ENCODE data around the gene FUT4.

Gene FUT4

DNA sequence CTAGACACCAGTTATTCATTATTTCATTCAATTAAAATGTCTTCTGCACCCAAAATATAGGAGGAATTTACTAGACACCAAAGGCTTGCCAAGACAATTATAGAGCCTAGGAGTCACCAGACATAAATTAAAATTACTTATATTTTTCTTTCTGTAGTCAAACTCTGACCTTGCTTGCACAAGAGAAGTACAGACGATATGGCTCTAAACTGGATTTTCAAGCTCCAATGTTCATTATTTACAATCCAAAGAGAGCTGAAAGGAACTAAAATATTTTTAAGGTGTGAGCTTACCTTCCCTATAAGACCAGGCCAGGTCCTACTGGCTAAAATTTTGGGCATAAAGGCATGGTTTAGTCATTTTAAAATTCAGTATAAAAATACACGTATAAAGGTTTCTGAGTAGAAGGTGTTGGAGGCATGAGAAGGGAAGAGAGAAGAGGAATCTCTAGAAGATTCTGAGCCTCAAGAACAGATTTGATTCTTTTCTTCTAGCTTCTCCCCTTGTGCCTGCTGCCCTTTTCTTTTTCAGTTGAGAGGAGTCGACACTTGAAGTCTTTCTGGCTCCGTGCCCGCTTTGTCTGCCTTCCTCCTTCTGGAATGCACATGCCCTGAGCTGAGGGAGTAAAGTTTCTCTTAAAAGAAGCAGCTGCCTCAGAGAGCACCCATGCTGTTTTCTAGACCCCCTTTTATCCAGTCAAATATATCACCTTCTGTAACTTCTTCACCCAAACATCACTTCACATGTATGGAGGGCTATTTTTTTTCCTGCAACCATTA lies 18.0 kb upstream of the FUT4 start:
- Histone ChIP-seq H3K9ac (ENCODE audit: low read length) (no peak overlapping the region), H3K27ac (ENCODE audit: low read depth, low read length) (no peak overlapping the region), H4K8ac (ENCODE audit: low read depth, low read length) (no peak overlapping the region), H3K79me2 (ENCODE audit: control insufficient read depth, insufficient read depth, low read length) (no peaks in the 10 kb centered on the region), H2BK15ac (replicated peaks; ENCODE audit: low read depth) (no peak overlapping the region), H3K79me1 (ENCODE audit: low read length) (no peaks in the 10 kb centered on the region), H3K18ac (ENCODE audit: low read length) (no peak overlapping the region), H3K23ac (ENCODE audit: low read length) (no peak overlapping the region), H2AK5ac (ENCODE audit: low read length) (no peak overlapping the region), H3K4ac (ENCODE audit: low read depth, low read length) (no peak overlapping the region), H2BK120ac (ENCODE audit: low read depth, low read length) (no peak overlapping the region), H3K56ac (ENCODE audit: low read length) (no peak overlapping the region), H2BK5ac (ENCODE audit: low read length) (no peak overlapping the region), H3K4me2 (ENCODE audit: low read length) (no peak overlapping the region), H3K4me1 (ENCODE audit: control insufficient read depth, low read depth, low read length) (no peaks in the 10 kb centered on the region), H3K36me3 (ENCODE audit: control insufficient read depth, insufficient read depth, low read length) (no peaks in the 10 kb centered on the region), H4K5ac (ENCODE audit: low read length) (no peak overlapping the region), H3K27me3 (ENCODE audit: insufficient read depth, low read length, poor library complexity) (no peaks in the 10 kb centered on the region), H3K4me3 (ENCODE audit: low read length) (no peak overlapping the region)
- DNase-seq, result no peak
- WGBS (ENCODE audit: extremely low coverage, insufficient coverage, low lambda C conversion rate), result no CpG with 5 or more reads among the region's 5 CpGs

DNA sequence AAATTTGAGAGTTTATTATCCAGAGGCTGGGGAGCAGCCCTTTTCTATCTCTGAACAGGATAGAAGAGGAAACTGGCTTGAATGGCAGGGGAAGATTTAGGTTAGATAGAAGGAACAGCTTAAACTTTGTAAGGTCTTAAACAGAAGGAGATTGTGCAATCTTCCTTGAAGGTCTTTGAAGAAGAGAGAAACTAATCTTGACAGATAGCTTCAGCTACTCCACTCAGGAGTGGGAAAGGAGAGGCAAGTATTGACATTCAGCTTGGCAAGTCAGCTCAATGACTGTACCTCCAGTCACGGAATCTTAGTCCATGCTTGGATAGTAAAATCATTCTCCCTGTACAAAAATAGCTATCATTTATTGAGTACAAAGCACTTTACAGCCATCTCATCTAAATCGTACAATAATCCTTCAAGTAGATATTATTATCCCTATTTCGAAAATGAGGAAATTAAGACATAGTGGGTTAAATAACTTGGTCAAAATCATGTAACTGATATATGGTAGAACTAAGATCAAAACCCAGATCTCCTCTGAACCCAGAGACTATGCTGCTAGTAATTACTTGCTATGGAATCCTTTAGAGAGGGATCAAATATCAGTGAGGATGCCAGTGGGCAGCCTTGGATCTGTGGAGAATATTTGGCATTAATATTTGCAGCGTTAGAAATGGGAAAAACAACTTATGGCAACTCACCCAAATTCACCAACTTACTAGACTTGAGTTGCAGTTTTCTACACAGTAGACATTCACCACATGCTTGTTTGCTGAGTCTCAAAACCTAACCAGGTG lies 16.9 kb upstream of the FUT4 start:
- Histone ChIP-seq H3K79me2 (ENCODE audit: control insufficient read depth, insufficient read depth, low read length) (no peaks in the 10 kb centered on the region), H3K27me3 (ENCODE audit: insufficient read depth, low read length, poor library complexity) (no peaks in the 10 kb centered on the region), H2BK120ac (ENCODE audit: low read depth, low read length) (no peak overlapping the region), H3K9ac (ENCODE audit: low read length) (no peak overlapping the region), H4K5ac (ENCODE audit: low read length) (no peak overlapping the region), H2BK15ac (replicated peaks; ENCODE audit: low read depth) (no peak overlapping the region), H3K56ac (ENCODE audit: low read length) (no peak overlapping the region), H3K27ac (ENCODE audit: low read depth, low read length) (no peak overlapping the region), H3K4ac (ENCODE audit: low read depth, low read length) (no peak overlapping the region), H3K4me2 (ENCODE audit: low read length) (no peak overlapping the region), H2BK5ac (ENCODE audit: low read length) (no peak overlapping the region), H2AK5ac (ENCODE audit: low read length) (no peak overlapping the region), H3K4me1 (ENCODE audit: control insufficient read depth, low read depth, low read length) (no peaks in the 10 kb centered on the region), H3K79me1 (ENCODE audit: low read length) (no peaks in the 10 kb centered on the region), H3K4me3 (ENCODE audit: low read length) (no peak overlapping the region), H3K23ac (ENCODE audit: low read length) (no peak overlapping the region), H4K8ac (ENCODE audit: low read depth, low read length) (no peak overlapping the region), H3K36me3 (ENCODE audit: control insufficient read depth, insufficient read depth, low read length) (no peaks in the 10 kb centered on the region), H3K18ac (ENCODE audit: low read length) (no peak overlapping the region)
- WGBS (ENCODE audit: extremely low coverage, insufficient coverage, low lambda C conversion rate), result no CpG with 5 or more reads among the region's 4 CpGs
- DNase-seq, result no peak

DNA sequence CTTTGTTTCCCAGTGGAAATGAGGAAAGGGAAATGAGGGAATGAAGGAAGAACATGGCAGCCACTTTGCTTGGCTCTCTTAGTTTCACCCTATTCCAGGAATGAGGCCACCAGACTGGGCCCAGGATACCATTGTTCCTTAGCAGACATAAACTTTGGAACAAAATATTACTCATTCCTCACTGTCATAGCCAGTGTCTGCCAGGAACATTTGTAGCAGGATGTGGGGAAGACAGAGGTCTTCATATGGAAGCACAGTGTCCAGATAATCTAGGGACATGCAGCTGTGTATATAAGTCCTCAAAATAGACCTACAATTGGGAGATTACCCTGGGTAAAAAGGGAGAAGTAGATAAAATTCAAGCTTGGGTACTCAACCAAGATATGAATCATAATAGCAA lies 15.2 kb upstream of the FUT4 start:
- DNase-seq, result no peak
- H3K79me1 ChIP-seq (ENCODE audit: low read length), result no peaks in the 10 kb centered on the region
- H3K4me3 ChIP-seq (ENCODE audit: low read length), result no peak overlapping the region
- no peak overlapping the region for H3K4me2 ChIP-seq (ENCODE audit: low read length)
- H3K18ac ChIP-seq (ENCODE audit: low read length), result no peak overlapping the region
- H3K27me3 ChIP-seq (ENCODE audit: insufficient read depth, low read length, poor library complexity), result no peaks in the 10 kb centered on the region
- H2BK15ac ChIP-seq (replicated peaks; ENCODE audit: low read depth), result no peak overlapping the region
- no peaks in the 10 kb centered on the region for H3K79me2 ChIP-seq (ENCODE audit: control insufficient read depth, insufficient read depth, low read length)
- no peak overlapping the region for H4K8ac ChIP-seq (ENCODE audit: low read depth, low read length)
- no peak overlapping the region for H2AK5ac ChIP-seq (ENCODE audit: low read length)
- no peak overlapping the region for H2BK120ac ChIP-seq (ENCODE audit: low read depth, low read length)
- H2BK5ac ChIP-seq (ENCODE audit: low read length), result no peak overlapping the region
- H3K23ac ChIP-seq (ENCODE audit: low read length), result no peak overlapping the region
- H3K36me3 ChIP-seq (ENCODE audit: control insufficient read depth, insufficient read depth, low read length), result no peaks in the 10 kb centered on the region
- H3K27ac ChIP-seq (ENCODE audit: low read depth, low read length), result no peak overlapping the region
- H3K9ac ChIP-seq (ENCODE audit: low read length), result no peak overlapping the region
- H4K5ac ChIP-seq (ENCODE audit: low read length), result no peak overlapping the region
- H3K56ac ChIP-seq (ENCODE audit: low read length), result no peak overlapping the region
- H3K4me1 ChIP-seq (ENCODE audit: control insufficient read depth, low read depth, low read length), result no peaks in the 10 kb centered on the region
- no peak overlapping the region for H3K4ac ChIP-seq (ENCODE audit: low read depth, low read length)

DNA sequence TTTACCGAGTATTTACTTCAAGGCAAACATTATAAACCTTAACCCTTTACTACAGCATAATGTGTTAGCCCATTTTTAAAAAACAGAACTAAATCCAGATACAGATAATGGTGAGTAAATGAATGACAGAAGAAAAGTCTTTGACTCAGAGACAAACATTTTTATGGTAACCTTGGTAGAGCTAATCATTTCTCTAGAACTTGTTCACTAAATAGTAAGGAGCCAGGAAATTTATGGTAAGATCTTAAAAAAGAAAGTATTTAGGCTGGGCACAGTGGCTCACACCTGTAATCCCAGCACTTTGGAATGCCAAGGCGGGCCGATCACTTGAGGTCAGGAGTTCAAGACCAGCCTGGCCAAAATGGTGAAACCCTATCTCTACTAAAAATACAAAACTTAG lies 11.5 kb upstream of the FUT4 start:
- no peak overlapping the region for H4K8ac ChIP-seq (ENCODE audit: low read depth, low read length)
- H3K27me3 ChIP-seq (ENCODE audit: insufficient read depth, low read length, poor library complexity), result no peaks in the 10 kb centered on the region
- H2BK5ac ChIP-seq (ENCODE audit: low read length), result no peak overlapping the region
- DNase-seq, result no peak
- WGBS (ENCODE audit: extremely low coverage, insufficient coverage, low lambda C conversion rate), result no CpG with 5 or more reads among the region's 3 CpGs
- H2BK120ac ChIP-seq (ENCODE audit: low read depth, low read length), result no peak overlapping the region
- H3K56ac ChIP-seq (ENCODE audit: low read length), result no peak overlapping the region
- no peak overlapping the region for H4K5ac ChIP-seq (ENCODE audit: low read length)
- H3K4me2 ChIP-seq (ENCODE audit: low read length), result no peak overlapping the region
- no peak overlapping the region for H3K23ac ChIP-seq (ENCODE audit: low read length)
- H3K9ac ChIP-seq (ENCODE audit: low read length), result no peak overlapping the region
- no peak overlapping the region for H3K27ac ChIP-seq (ENCODE audit: low read depth, low read length)
- no peaks in the 10 kb centered on the region for H3K79me1 ChIP-seq (ENCODE audit: low read length)
- no peak overlapping the region for H2AK5ac ChIP-seq (ENCODE audit: low read length)
- H2BK15ac ChIP-seq (replicated peaks; ENCODE audit: low read depth), result no peak overlapping the region
- H3K36me3 ChIP-seq (ENCODE audit: control insufficient read depth, insufficient read depth, low read length), result no peaks in the 10 kb centered on the region
- no peak overlapping the region for H3K4ac ChIP-seq (ENCODE audit: low read depth, low read length)
- no peak overlapping the region for H3K4me3 ChIP-seq (ENCODE audit: low read length)
- no peaks in the 10 kb centered on the region for H3K79me2 ChIP-seq (ENCODE audit: control insufficient read depth, insufficient read depth, low read length)
- H3K4me1 ChIP-seq (ENCODE audit: control insufficient read depth, low read depth, low read length), result no peaks in the 10 kb centered on the region
- no peak overlapping the region for H3K18ac ChIP-seq (ENCODE audit: low read length)

DNA sequence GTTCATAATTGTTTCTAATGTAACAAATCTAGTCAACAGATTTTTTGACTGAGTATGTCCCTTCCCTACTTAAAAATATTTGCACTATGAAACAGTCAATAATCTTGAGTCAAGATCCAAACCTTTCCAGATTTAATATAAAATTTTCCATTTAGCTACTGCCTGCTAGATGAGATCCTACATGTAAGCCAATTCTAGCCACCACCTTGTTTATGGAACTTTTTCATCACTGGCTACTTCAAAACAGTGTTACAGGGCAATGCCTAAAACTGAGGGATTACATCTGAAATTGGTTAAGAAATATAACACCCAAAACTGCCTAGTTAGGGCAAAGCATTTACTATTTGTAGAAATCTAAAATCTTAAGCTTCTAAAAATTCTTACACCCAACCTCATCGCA lies 10.5 kb upstream of the FUT4 start:
- Histone ChIP-seq H3K23ac (ENCODE audit: low read length) (no peak overlapping the region), H3K4me1 (ENCODE audit: control insufficient read depth, low read depth, low read length) (no peaks in the 10 kb centered on the region), H3K79me1 (ENCODE audit: low read length) (no peaks in the 10 kb centered on the region), H3K27ac (ENCODE audit: low read depth, low read length) (no peak overlapping the region), H3K4ac (ENCODE audit: low read depth, low read length) (no peak overlapping the region), H2BK5ac (ENCODE audit: low read length) (no peak overlapping the region), H4K5ac (ENCODE audit: low read length) (no peak overlapping the region), H3K36me3 (ENCODE audit: control insufficient read depth, insufficient read depth, low read length) (no peaks in the 10 kb centered on the region), H4K8ac (ENCODE audit: low read depth, low read length) (no peak overlapping the region), H3K9ac (ENCODE audit: low read length) (no peak overlapping the region), H2BK120ac (ENCODE audit: low read depth, low read length) (no peak overlapping the region), H3K27me3 (ENCODE audit: insufficient read depth, low read length, poor library complexity) (no peaks in the 10 kb centered on the region), H3K4me2 (ENCODE audit: low read length) (no peak overlapping the region), H2AK5ac (ENCODE audit: low read length) (no peak overlapping the region), H3K79me2 (ENCODE audit: control insufficient read depth, insufficient read depth, low read length) (no peaks in the 10 kb centered on the region), H3K4me3 (ENCODE audit: low read length) (no peak overlapping the region), H3K18ac (ENCODE audit: low read length) (no peak overlapping the region), H2BK15ac (replicated peaks; ENCODE audit: low read depth) (no peak overlapping the region), H3K56ac (ENCODE audit: low read length) (no peak overlapping the region)
- no peak for DNase-seq
- no CpG with 5 or more reads among the region's 1 CpG for WGBS (ENCODE audit: extremely low coverage, insufficient coverage, low lambda C conversion rate)

Data from mesendoderm (in vitro differentiated cells).